ENCODE data around the gene JPH4.

- TF ChIP-seq CTCF (conservative IDR thresholded peaks at IDR 0.05; ENCODE audit: low read depth, low read length) (no peak), EZH2 (IDR thresholded peaks at IDR 0.05; ENCODE audit: borderline replicate concordance, low read depth, low read length, poor library complexity, severe bottlenecking) (no peak)
Observed at GRCh38 chr14:23578560-23579310, at the start of gene JPH4.

Measured in A673 (cell line).